GDM1 (cell line): ENCODE measurements around the gene PXDN.

Experiments used
- DNase-seq: peaks from one replicate; lab custom pipeline; 2025; lab: John Stamatoyannopoulos, UW

PXDN gene

DNA sequence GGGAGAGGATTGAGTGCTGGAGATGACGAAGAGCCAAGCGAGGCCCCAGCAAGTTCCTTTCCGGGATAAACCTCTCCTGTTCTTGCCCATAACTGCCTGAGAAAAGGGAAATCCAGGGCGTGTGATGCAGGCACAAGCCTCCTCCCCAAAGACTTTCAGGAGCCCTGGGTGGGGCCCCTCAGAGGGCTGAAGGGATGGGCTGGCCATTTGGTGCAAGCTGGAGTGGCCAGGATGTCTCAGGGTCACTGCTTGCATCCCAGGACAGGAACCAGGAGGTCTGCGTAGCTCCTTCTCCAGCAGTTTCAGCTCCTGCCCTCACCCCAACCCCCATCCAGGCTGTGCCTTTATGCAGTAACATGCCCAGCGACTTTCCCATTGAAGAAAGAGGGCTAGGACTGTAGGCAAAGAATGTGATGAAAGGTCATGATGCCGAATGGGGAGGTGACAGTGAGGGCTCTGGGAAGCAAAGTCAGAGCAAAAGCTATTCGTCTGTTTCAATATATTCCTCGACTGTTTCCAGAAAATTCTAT is 80.2 kb downstream of the PXDN start:
- DNase-seq = no peak

DNA sequence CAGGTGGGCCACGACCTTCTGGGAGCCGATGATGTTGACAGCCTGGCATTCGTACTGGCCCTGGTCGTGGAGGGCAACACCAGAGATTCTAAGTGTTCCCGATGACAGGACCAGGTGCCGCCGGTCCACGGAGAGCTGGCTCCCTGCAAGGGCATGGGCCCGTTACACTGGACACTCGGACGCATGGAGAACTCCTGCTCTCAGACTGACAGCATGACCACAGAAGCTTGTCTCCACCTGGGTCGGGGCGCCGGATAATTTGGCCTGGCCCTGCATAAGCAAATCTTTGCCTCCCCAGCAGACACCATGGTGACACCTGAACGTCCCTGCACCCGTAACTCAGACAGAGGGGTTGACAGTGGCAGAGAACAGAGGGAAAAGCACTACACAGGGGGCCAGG is 80.7 kb downstream of the PXDN start:
- no peak for DNase-seq

DNA sequence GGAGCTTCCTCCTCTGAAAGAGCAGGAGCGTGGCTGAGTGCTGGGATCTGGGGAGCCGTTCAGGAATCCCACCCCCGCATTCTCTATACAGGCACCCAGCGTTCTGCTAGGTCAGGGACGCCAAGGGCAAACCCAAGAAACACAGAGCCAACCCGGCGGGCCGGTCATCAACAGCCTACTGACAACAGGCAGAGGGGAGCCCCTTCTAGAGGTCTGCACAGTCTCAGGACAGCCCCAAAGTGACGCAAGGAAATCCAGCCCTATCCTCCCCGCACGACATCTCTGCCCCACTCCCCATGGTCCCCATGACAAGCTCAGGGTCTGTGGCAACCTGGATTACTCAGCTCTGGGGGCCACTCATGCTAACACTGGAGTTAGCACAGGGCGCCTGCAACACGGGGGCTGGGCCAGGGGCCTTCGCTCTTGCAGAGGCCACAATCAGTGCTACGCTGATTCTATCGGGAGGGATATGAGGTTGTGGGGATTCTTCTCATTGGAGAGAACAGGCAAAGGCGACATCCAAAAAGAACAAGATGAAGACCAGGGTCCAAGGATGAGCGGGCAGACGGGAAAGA is 81.6 kb downstream of the PXDN start:
- DNase-seq = no peak

DNA sequence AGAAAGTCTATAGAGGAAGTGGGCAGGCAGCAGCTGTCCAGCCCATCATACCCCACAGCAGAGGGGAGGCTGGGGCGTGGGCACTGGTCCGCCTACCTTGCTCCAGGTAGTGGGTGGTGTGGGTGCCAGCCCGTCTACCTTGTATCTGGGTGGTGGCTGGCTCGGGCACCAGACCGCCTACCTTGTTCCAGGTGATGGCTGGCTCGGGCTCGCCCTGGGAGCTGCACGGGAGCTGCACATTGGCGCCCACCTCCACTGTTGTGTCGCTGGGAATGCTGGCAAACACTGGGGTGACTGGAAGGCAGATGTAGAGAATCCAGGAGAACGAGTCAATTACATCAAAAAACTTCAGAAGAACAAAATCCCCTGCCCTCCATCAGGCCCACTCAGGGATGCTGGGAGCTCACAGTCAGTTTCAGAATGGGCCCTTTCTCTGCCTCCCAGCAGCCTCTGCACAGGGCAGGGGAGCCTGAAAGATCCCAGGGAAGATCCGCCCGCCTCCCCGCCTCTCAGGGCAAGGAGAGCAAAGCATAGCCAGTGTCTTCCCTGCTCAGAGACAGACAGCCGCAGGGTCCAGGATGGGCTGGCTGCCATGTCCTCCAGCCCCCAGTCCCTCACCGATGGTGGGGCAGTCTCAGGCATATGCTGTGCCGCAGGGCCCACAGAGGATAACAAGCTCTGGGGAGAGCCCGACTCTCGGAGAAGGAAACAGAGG is 82.3 kb downstream of the PXDN start:
- DNase-seq = no peak

DNA sequence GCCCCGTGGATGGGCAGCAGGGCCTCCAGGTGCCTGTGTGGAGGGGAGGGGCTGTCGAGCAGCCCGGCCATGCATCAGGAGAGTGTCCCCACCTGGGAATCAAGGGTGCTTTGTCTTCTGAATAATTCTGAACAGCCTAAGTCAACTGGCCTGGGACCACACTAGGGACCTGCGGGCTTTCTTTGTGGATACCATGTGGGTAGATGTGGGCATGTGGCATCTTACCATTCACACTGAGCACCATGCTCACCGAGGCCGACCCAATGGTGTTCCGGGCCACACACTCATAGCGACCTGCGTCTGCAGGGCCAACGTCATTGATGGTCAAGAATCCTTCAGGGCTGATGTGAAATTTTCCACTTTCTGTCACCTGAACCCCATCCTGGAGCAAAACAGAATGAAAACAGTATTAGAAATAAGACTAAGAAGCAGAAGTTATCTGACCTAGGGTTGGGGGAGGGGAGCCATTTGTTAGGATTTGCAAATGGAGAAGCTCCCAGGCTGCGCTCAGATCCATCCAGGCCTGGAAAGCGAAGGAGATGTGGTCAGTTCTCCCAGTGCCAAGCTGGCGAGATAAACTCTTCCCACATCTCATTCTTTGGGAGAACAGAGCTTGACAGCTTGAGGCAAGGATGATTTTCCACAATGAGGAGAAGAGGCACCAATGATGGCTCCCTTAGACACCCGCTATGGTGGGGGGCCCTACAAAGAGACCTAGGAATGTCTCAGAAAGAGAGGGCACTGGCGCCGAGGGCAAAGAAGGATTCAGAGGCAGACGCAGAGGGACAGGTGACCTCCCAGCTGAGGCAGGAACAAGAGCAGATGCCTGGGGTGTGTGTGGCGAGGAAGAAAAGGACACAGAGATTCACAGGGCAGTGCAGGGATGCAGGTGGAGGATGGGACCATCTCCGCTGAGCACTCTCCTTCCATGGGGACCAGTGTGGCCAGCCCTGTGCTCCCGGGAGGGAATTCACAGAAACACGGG is 83.4 kb downstream of the PXDN start:
- no peak for DNase-seq

DNA sequence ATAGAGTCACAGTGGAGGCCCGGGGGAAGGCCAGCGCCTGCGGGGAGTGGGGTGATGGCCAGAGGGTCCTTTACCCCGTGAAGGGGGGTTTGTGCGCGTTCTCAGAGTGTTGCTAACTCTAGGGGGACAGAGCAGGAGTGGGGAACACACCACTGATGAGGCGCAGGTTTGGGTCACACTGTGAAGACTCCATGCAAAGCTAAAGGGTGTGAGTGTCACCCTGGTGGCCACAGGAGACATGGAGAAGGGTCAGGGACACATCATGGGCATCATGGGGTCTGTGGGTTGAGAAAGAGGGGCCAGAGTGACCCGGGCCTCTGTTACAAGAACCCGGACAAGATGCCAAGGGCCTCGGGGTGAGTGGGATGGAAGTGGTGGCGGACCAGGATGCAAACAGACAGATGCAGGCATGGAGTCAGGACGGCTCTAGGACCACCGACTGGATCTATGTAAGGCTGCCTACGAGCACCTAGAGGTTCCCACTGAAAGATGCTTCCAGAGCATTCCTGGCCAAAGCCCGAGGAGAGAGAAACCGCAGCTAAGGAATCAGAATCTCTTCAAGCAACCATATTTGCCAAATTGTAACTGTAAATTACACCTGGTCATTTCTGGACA is 84.3 kb downstream of the PXDN start:
- no peak for DNase-seq

DNA sequence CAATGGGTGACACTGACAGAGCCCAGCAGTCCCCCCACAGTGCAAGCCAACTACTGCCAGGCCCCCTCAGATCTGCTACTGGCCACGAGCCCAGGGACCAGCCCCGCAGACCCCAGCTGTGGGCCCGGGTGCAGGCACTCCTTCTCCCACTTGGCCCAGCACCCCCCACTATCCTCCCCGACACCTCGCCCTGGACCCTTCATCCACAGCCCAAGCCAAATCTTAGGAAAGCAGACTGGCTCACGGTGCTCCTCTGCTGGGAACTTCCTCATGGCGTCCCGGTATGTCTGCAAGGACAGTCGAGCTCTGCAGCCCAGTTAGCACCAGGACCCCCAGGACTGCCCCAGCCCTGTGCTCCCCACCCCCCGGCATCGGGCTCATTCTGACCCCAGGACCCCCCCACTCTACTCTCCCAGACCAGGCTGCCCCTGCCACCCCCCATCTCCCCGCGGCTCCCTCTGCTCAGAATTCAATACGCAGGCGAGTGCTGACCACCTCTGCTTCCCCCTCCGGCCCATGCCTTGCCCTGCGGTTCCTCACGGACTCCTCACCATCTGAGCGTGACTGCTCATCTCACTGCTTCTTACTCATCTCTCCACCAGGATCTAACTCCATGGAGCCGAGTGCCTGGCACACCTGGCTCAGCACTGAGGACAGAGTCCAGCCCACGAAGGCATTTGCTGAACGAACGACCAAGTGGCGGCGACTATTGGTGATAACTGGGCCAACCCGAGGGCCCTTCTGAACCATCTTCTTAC is 85.7 kb downstream of the PXDN start:
- DNase-seq = no peak

DNA sequence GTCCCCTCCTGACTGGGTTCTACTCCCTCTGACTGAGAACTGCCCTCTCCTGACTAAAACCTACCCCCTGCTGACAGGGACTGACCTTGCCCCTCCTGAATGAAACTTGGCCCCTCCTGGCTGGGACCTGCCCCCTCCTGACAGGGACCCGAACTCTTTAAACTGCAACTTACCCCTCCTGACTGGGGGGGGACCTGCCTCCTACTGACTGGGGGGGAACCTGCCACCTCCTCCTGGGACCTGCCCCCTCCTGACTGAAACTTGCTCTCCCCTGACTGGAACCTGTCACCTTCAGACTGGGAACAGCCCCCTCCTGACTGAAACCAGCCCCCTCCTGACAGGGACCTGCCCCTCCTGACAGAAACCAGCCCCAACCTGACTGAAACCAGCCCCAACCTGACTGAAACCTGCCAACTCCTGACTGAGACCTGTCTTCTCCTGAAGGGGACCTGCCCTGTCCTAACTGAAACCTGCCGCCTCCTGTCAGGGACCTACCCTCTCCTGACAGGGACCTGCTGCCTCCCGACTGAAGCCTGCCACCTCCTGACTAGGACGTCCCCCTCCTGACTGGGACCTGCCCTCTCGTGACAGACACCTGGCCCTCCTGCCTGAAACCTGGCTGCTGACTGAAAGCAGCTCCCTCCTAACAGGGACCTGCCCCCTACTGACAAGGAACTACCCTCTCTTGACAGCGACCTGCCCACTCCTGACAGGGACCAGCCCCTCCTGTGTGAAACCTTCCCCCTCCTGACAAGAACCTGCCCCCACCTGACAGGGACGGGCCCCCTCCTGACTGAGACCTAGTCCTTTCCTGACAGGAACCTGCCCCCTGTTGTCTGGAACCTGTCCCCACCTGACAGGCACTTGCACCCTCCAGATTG is 87.1 kb downstream of the PXDN start:
- DNase-seq = no peak

DNA sequence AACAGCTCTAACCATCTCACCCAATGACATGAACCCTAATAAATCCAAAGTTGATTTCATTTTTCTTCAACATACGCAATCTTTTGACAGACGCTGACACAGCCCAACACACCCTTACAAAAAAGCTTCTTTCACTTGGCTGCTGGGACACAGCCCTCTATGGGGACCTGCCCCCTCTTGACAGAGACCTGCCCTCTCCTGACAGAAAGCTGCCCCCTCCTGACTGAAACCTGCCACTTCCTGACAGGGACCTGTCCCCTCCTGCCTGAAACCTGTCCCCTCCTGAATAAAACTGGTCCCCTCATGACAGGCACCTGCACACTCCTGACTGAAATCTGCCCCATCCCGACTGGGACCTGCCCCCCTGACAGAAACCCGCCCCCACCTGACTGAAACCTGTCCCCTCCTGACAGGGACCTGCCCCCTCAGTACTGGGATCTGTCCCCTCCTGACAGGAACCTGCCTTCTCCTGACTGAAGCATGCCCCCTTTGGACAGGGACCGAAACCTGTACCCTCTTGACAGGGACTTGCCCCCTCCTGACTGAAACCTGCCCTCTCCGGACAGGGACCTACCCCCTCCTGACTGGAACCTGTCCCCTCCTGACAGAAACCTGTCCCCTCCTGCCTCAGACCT is 87.9 kb downstream of the PXDN start:
- no peak for DNase-seq

DNA sequence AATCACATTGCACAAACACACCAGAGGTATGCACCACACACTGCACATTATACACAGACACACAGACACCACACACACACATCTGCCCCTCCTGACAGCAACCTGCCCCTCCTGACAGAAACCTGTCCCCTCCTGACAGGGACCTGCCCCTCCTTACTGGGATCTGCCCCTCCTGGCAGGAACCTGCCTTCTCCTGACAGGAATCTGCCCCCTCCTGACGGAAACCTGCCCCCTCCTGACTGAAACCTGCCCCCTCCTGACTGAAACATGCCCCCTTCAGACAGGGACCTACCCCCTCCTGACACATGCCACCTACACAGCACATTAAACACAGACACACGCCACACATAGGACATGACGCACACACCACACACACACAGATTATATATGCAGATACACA is 88.9 kb downstream of the PXDN start:
- no peak for DNase-seq

DNA sequence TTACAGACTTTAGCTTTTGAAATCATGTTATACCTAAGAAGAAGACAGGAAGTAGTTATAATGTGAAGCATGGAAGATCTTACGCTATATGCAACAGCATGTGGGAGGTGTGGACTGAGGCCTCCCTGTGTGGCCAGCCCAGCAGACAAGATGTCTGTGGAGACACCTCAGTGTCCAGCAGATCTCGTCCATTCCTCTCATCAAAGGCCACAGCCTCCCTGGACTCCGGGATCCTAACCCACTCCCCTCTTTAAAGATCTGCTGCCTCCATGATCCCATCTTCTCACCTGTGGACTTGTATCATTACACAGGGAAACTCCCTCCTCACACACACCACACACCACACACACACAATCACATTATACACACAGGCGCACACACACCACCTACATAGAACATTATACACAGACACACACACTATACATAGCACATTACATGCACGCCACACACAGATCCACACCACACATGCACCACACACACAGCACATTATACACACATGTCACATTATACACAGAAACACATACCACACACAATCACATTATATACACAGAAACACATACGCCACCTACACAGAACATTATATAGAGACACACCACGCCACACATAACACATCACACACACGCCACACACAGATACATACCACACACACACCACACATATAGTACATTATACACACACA is 89.5 kb downstream of the PXDN start:
- no peak for DNase-seq

DNA sequence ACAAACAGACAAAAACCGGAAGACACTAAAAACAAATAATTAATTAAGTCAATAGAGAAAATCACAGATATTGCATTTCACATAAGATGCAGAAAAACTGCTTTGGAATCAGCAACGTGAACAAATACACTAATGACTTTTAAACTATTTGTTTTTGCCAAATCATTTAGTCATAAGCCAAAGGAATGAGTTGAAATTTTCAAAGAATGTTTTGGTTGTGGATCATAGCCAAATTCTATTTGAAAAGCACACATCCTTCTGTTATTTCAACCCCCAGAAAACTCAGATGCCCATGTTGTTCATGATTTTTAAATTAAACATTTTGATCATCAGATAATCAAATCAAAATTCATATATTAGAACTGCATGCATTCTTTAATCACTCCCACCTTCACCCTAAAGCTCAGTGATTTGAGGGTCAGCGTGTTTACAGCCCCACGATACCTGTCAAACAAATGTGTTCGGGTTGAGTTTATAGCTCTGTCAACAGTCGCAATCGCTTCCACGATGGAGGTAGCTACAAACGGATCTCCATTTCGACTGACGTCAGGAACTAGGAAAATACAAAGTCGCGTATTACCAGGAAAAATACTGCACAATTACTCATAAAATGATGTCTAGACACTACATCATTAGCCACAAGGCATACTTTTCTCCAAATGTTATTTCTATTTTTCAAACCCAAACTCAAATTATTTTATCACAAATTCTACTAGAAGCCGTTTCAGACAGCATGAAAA is 90.2 kb downstream of the PXDN start:
- no peak for DNase-seq

DNA sequence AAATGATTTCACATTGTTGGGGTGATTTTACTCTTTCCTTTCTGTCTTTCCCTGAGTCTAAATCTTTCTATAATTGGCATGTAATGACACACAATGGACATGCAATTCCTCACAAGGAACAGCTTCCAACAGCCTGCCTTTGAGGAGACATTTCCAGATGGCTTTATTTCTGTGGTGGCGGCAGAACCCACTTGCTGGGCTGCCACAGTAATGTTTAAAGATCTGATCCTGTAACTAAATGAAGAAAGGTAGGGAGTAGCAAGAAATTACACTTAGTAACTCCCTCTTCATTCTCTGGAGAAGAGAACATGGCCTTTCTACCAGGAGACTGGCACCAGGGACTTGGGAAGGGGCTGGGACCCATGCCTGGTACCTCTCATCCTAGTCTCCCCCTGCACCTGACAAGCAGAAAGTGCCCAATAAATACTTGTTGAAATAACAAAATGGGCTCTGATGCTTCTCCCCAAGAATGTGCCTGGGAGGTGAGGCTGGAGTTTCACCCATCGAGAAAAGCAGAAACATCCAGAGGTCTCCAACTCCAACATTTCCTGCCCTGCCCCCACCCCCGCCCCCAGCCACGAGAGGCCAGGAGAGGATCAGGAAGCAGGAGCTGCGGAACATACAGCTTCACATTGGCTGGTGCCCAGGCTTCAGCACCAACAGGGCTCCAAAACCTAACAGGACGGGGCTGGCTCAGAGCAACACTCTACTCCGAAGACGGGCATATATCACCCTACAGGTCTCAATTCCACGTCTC is 92.1 kb downstream of the PXDN start:
- DNase-seq = no peak

DNA sequence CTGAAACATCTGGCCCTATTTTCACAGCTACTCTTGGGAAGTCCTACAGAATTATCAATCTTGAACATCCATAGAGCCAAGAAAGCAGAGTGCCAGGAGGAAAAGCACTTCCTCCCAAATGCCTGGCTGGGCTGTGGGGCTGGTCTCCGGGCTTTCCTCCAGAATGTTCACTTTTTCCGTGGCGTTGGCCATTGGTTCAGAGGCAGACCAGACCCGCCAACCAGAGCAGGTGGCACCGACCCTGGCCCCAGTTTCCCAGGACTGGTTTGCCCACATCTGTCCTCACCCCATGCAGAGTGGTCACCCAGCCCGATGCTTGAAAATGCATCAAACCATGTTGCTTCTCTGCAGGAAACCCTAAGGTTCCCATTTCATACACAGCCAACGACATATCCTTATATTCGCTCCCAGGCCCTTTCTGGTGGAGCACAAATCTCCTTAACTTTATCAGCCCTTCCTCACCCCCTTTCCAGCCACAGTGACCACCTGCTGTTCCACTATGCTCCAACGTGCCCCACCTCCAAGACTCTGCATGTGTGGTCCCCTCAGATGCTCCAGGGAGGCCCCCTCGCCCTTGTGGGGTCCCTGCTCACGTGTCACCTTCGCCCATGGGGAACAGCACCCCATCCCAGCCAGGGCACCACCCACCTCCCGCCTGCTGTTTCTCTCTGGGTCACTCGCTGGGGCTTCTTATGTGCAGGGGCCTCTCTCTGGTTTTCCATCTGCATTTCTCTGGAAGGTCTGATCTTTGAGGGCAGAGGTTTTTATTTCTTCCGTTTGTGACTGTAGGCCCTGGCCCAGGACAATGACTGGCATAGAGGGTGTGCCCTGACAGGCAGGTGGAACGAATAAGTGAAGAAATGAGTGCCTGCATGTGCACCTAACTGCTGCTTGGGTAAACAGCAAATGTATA is 92.9 kb downstream of the PXDN start:
- no peak for DNase-seq

DNA sequence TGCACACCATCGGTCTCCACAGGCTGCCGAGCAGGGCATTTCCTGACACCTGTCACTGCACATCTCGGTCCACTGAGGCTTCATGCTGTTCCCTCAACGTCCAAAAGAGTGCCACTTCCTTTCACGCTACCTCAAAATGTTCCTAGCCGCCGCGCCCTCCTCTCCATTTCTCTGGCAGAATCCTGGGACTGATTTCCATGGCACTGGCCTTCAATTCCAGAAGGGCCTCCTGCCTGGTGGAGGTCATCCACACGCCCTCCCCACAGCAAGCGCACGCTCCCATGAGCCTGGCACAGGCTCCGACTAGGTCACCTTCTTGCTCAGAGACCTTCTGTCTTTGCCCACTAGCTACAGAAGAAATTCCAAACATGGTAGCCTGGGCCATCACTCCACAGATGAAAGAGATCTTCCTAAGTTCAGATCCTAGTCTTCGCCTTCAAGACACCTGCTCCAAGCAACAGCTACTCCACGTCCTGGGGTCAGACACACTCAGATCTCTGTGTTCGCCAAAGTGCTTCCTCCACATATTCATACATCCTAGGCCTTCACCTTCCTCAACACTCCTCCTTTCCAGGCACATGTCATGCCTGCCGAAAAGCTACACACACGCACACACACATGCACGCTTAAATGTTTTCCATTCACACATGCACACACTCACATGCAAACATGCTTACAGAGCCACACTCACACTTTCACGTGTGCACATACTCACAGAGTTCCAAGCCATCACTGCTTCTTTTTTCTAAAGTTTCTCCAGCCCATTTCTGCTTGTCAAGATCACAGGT is 94.0 kb downstream of the PXDN start:
- no peak for DNase-seq
